Astrocyte of the spinal cord (primary cell): ENCODE measurements around the gene NDUFAB1.
"Not testable (repeated sequence)": the region's sequence is repeated elsewhere in the genome, so short reads cannot be mapped to it uniquely, and the experiment has no call there.

Experiments
- DNase-seq: peaks from one replicate; pipeline ENCODE4 v3.0.0; 2011; ENCODE audit warnings: low read depth, low spot score
- H3K4me3 ChIP-seq: 2 replicates; pipeline ENCODE4 v1.5.1; 2011; ENCODE audit warnings: low read depth, mild to moderate bottlenecking, low read length, moderate library complexity
- CTCF ChIP-seq: IDR thresholded peaks from 2 replicates; pipeline ENCODE4 v1.5.1; 2012; ENCODE audit warnings: low read depth, mild to moderate bottlenecking, low read length, inconsistent platforms
- in situ Hi-C: cut with HindIII; loops from 2 replicates; pipeline ENCODE4 v1.10.0; 2017; ENCODE audit warnings: low sequenced_read_pairs

Gene NDUFAB1

DNA sequence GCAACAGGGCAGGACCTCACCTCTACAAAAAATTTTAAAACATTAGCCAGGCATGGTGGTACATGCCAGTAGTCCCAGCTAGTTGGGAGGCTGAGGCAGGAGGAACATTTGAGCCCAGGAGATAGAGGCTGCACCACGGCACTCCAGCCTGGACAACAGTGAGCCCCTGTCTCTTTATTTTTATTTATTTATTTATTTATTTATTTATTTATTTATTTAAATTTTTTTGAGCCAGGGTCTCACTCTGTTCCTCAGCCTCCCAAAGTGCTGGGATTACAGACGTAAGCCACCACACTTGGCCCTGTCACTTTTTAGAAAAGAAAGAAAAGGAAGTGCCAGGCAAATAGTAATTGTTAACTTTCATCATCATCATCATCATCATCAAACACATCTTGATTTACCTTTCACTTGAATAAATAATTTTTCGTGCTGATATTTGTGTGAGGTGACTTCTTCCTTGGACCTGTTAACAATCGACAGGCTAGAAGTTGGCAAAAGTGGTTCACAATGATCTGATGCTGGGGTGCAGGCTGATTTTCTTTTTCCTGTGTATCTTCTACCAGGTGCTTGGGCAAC is 38.4 kb upstream of the NDUFAB1 start:
- DNase-seq, result no peak
- no peak for TF ChIP-seq CTCF
- in situ Hi-C loops, result no loop called here
- H3K4me3 ChIP-seq, result no peak overlapping the region

DNA sequence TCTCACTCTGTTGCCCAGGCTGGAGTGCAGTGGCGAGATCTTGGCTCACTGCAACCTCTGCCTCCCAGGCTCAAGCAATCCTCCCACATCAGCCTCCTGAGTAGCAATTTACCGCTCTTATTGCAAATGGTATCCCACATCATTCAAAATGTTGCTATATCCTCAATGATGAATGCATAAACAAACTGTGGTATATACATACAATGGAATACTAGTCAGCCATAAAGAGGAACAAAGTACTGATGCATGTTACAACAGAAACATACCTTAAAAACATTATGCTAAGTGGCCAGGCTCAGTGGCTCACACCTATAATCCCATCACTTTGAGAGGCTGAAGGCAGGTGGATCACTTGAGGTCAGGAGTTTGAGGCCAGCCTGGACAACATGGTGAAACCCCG is 35.8 kb upstream of the NDUFAB1 start:
- DNase-seq, in situ Hi-C loops, H3K4me3 ChIP-seq: not testable (repeated sequence)

DNA sequence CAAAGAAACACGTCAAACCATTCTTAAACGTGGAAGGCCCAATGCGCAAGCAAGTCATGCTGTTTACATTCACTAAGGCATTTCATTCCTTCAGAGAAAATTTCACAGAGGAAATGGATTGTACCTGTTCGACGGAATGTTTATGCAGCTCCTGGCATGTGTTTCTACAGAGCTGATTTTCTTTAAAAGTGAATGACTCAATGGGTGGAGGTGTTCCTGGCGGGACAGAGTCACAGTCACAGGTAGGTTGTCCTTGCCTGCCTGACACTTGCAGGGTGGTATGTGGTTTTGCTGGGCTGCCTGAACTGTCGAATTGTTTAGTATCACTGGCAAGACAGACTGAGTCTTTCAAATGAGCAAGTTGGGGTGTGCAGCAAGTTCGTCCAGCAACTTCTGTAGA is 33.4 kb upstream of the NDUFAB1 start:
- no peak for DNase-seq
- in situ Hi-C loops, result no loop called here
- no peak overlapping the region for H3K4me3 ChIP-seq
- no peak for TF ChIP-seq CTCF

DNA sequence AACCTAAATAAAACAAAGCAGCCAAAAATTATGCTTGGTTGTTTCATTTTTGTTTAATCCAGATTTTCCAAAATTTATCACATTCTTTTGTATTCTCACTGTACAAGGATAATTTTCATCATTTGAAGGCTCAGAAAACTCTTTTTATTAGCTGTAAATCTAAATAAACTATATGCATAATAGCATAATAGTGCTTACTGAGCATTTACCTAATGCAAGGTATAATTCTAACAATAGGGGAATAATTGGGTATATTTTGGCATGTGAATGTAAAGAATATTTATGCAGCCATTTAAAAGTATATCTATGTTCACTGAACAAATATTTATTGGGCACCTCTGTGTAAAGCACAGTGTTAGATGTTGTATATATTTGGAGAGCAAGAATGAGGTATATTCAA is 28.0 kb upstream of the NDUFAB1 start:
- in situ Hi-C loops, result no loop called here
- DNase-seq, result no peak
- no peak for TF ChIP-seq CTCF
- H3K4me3 ChIP-seq, result no peak overlapping the region

- in situ Hi-C loops, result no loop called here
- H3K4me3 ChIP-seq, result no peak overlapping the region
- TF ChIP-seq CTCF, result no peak
- no peak for DNase-seq
Observed at GRCh38 chr16:23615805-23616204, 19.7 kb upstream of the NDUFAB1 start.

DNA sequence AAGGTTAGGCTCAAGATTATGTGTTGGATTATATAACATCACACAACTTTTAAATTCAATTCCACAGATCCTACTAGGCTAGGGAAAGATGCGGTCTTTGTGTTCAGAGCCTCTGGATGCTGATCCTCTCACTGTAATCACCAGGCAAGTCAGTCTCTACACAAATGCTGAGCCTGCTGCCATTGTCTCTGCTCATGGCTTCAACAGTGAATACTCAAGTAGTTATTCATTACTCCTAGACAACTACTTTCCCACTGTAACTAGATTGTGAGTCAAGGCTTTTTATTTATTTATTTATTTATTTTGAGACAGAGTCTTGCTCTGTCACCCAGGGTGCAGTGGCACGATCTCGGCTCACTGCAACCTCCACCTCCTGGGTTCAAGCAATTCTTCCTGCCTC is 15.8 kb upstream of the NDUFAB1 start:
- no peak overlapping the region for H3K4me3 ChIP-seq
- TF ChIP-seq CTCF, result no peak
- in situ Hi-C loops, result no loop called here
- DNase-seq, result no peak

GRCh38 chr16:23610905-23611304 is 14.8 kb upstream of the NDUFAB1 start:
- DNase-seq, in situ Hi-C loops, H3K4me3 ChIP-seq: not testable (repeated sequence)

DNA sequence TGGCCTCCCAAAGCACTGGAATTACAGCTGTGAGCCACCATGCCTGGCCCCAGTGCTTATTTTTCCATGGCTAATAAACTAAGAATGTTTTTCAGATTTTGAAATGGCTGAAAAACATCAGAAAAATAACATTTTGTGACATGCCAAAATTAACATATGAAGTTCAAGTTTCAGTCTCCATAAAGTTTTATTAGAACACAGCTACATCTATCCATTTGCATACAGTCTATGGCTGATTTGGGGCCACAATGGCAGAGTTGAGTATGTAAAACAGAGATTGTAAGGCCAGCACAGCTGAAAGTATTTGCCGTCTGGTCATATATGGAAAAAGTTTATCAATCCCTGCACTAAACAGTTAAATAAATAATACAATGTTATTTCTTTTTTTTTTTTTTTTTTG is 13.8 kb upstream of the NDUFAB1 start:
- in situ Hi-C loops, result no loop called here
- no peak for DNase-seq
- no peak overlapping the region for H3K4me3 ChIP-seq
- TF ChIP-seq CTCF, result no peak
